Measurements from ENCODE around the gene MIS18BP1.
"Not testable (repeated sequence)": the region's sequence is repeated elsewhere in the genome, so short reads cannot be mapped to it uniquely, and the experiment has no call there.

MIS18BP1 gene

GRCh38 chr14:45242706-45243105, 10.3 kb downstream of the MIS18BP1 start:
- H3K9ac ChIP-seq (ENCODE audit: low read depth, low read length), result no peak overlapping the region
- no peak overlapping the region for H3K4me3 ChIP-seq (ENCODE audit: low read length)
- H3K4me1 ChIP-seq (ENCODE audit: insufficient read depth, low read length), result no peaks in the 10 kb centered on the region
- WGBS, result 96% methylated on average over 3 of the region's 3 CpGs
- no peaks in the 10 kb centered on the region for H3K27me3 ChIP-seq (ENCODE audit: insufficient read depth, low read length)
- no peaks in the 10 kb centered on the region for H3K9me3 ChIP-seq (ENCODE audit: insufficient read depth, low read depth, low read length)
- peaks cover 24% of the 10 kb centered on the region for H3K36me3 ChIP-seq (ENCODE audit: insufficient read depth, low read length)
- H3K27ac ChIP-seq (ENCODE audit: low read depth, low read length), result no peak overlapping the region

GRCh38 chr14:45238988-45239387, 14.0 kb downstream of the MIS18BP1 start:
- Histone ChIP-seq H3K36me3 (ENCODE audit: insufficient read depth, low read length) (peaks cover 55% of the 10 kb centered on the region), H3K9ac (ENCODE audit: low read depth, low read length) (no peak overlapping the region), H3K4me3 (ENCODE audit: low read length) (no peak overlapping the region), H3K27me3 (ENCODE audit: insufficient read depth, low read length) (no peaks in the 10 kb centered on the region), H3K4me1 (ENCODE audit: insufficient read depth, low read length) (no peaks in the 10 kb centered on the region), H3K27ac (ENCODE audit: low read depth, low read length) (no peak overlapping the region), H3K9me3 (ENCODE audit: insufficient read depth, low read depth, low read length) (no peaks in the 10 kb centered on the region)
- WGBS, result 89% methylated on average over 1 of the region's 2 CpGs

- H3K36me3 ChIP-seq (ENCODE audit: insufficient read depth, low read length), result peaks cover 98% of the 10 kb centered on the region
Observed at GRCh38 chr14:45227566-45227965, 25.4 kb downstream of the MIS18BP1 start.

GRCh38 chr14:45222485-45223262, 30.3 kb downstream of the MIS18BP1 start:
- WGBS, result 94% methylated on average over 3 of the region's 3 CpGs
- no peaks in the 10 kb centered on the region for H3K9me3 ChIP-seq (ENCODE audit: insufficient read depth, low read depth, low read length)
- peaks cover 88% of the 10 kb centered on the region for H3K36me3 ChIP-seq (ENCODE audit: insufficient read depth, low read length)
- H3K27me3 ChIP-seq (ENCODE audit: insufficient read depth, low read length), result no peaks in the 10 kb centered on the region
- no peak overlapping the region for H3K9ac ChIP-seq (ENCODE audit: low read depth, low read length)
- H3K4me1 ChIP-seq (ENCODE audit: insufficient read depth, low read length), result no peaks in the 10 kb centered on the region
- H3K4me3 ChIP-seq (ENCODE audit: low read length), result no peak overlapping the region
- H3K27ac ChIP-seq (ENCODE audit: low read depth, low read length), result no peak overlapping the region

More at GRCh38 chr14:45227566-45227965, 25.4 kb downstream of the MIS18BP1 start:
- Histone ChIP-seq H3K27ac (ENCODE audit: low read depth, low read length) (no peak overlapping the region), H3K4me1 (ENCODE audit: insufficient read depth, low read length) (peaks cover 12% of the 10 kb centered on the region), H3K4me3 (ENCODE audit: low read length) (no peak overlapping the region), H3K9ac (ENCODE audit: low read depth, low read length) (no peak overlapping the region), H3K9me3 (ENCODE audit: insufficient read depth, low read depth, low read length) (no peaks in the 10 kb centered on the region), H3K27me3 (ENCODE audit: insufficient read depth, low read length) (no peaks in the 10 kb centered on the region)
- WGBS, result 96% methylated on average over 4 of the region's 4 CpGs

- not testable (repeated sequence) for H3K9ac ChIP-seq (ENCODE audit: low read depth, low read length); H3K4me1 ChIP-seq (ENCODE audit: insufficient read depth, low read length); H3K27ac ChIP-seq (ENCODE audit: low read depth, low read length); H3K4me3 ChIP-seq (ENCODE audit: low read length); H3K27me3 ChIP-seq (ENCODE audit: insufficient read depth, low read length); H3K9me3 ChIP-seq (ENCODE audit: insufficient read depth, low read depth, low read length)
- WGBS, result 89% methylated on average over 6 of the region's 6 CpGs
- H3K36me3 ChIP-seq (ENCODE audit: insufficient read depth, low read length), result peaks cover 77% of the 10 kb centered on the region
Observed at GRCh38 chr14:45214341-45214740, 38.7 kb downstream of the MIS18BP1 start.

- not testable (repeated sequence) for H3K9ac ChIP-seq (ENCODE audit: low read depth, low read length); H3K27ac ChIP-seq (ENCODE audit: low read depth, low read length); H3K4me1 ChIP-seq (ENCODE audit: insufficient read depth, low read length); H3K9me3 ChIP-seq (ENCODE audit: insufficient read depth, low read depth, low read length); H3K27me3 ChIP-seq (ENCODE audit: insufficient read depth, low read length); H3K4me3 ChIP-seq (ENCODE audit: low read length)
- peaks cover 80% of the 10 kb centered on the region for H3K36me3 ChIP-seq (ENCODE audit: insufficient read depth, low read length)
- 100% methylated on average over 1 of the region's 1 CpG for WGBS
Observed at GRCh38 chr14:45213716-45214115, 39.3 kb downstream of the MIS18BP1 start.

- WGBS, result 100% methylated on average over 1 of the region's 3 CpGs
- Histone ChIP-seq H3K27ac (ENCODE audit: low read depth, low read length) (no peak overlapping the region), H3K36me3 (ENCODE audit: insufficient read depth, low read length) (peaks cover 78% of the 10 kb centered on the region), H3K27me3 (ENCODE audit: insufficient read depth, low read length) (no peaks in the 10 kb centered on the region), H3K4me1 (ENCODE audit: insufficient read depth, low read length) (peaks cover 7% of the 10 kb centered on the region), H3K4me3 (ENCODE audit: low read length) (no peak overlapping the region), H3K9ac (ENCODE audit: low read depth, low read length) (no peak overlapping the region), H3K9me3 (ENCODE audit: insufficient read depth, low read depth, low read length) (no peaks in the 10 kb centered on the region)
Observed at GRCh38 chr14:45212231-45212630, 40.8 kb downstream of the MIS18BP1 start.

GRCh38 chr14:45211295-45211694, 41.7 kb downstream of the MIS18BP1 start:
- Histone ChIP-seq H3K9ac (ENCODE audit: low read depth, low read length) (no peak overlapping the region), H3K4me3 (ENCODE audit: low read length) (no peak overlapping the region), H3K4me1 (ENCODE audit: insufficient read depth, low read length) (peaks cover 7% of the 10 kb centered on the region), H3K36me3 (ENCODE audit: insufficient read depth, low read length) (peaks cover 78% of the 10 kb centered on the region), H3K27ac (ENCODE audit: low read depth, low read length) (peak overlapping the region; percentile 25; the same call in 1 of the 2 replicates), H3K9me3 (ENCODE audit: insufficient read depth, low read depth, low read length) (no peaks in the 10 kb centered on the region), H3K27me3 (ENCODE audit: insufficient read depth, low read length) (no peaks in the 10 kb centered on the region)
- WGBS, result 66% methylated on average over 1 of the region's 1 CpG

GRCh38 chr14:45210159-45210558, 42.8 kb downstream of the MIS18BP1 start:
- peaks cover 81% of the 10 kb centered on the region for H3K36me3 ChIP-seq (ENCODE audit: insufficient read depth, low read length)
- 94% methylated on average over 1 of the region's 1 CpG for WGBS
- H3K9ac ChIP-seq (ENCODE audit: low read depth, low read length), result no peak overlapping the region
- no peak overlapping the region for H3K4me3 ChIP-seq (ENCODE audit: low read length)
- no peaks in the 10 kb centered on the region for H3K9me3 ChIP-seq (ENCODE audit: insufficient read depth, low read depth, low read length)
- no peak overlapping the region for H3K27ac ChIP-seq (ENCODE audit: low read depth, low read length)
- H3K27me3 ChIP-seq (ENCODE audit: insufficient read depth, low read length), result no peaks in the 10 kb centered on the region
- peaks cover 7% of the 10 kb centered on the region for H3K4me1 ChIP-seq (ENCODE audit: insufficient read depth, low read length)

GRCh38 chr14:45204241-45204640, 48.8 kb downstream of the MIS18BP1 start:
- H3K36me3 ChIP-seq (ENCODE audit: insufficient read depth, low read length), result peaks cover 90% of the 10 kb centered on the region
- no peak overlapping the region for H3K27ac ChIP-seq (ENCODE audit: low read depth, low read length)

GRCh38 chr14:45201905-45202304, 51.1 kb downstream of the MIS18BP1 start:
- H3K27me3 ChIP-seq (ENCODE audit: insufficient read depth, low read length), result no peaks in the 10 kb centered on the region
- peaks cover 73% of the 10 kb centered on the region for H3K36me3 ChIP-seq (ENCODE audit: insufficient read depth, low read length)
- H3K4me1 ChIP-seq (ENCODE audit: insufficient read depth, low read length), result no peaks in the 10 kb centered on the region
- H3K27ac ChIP-seq (ENCODE audit: low read depth, low read length), result no peak overlapping the region
- no peak overlapping the region for H3K9ac ChIP-seq (ENCODE audit: low read depth, low read length)
- WGBS, result 67% methylated on average over 1 of the region's 1 CpG
- H3K9me3 ChIP-seq (ENCODE audit: insufficient read depth, low read depth, low read length), result no peaks in the 10 kb centered on the region
- no peak overlapping the region for H3K4me3 ChIP-seq (ENCODE audit: low read length)

More at GRCh38 chr14:45204241-45204640, 48.8 kb downstream of the MIS18BP1 start:
- Histone ChIP-seq H3K4me1 (ENCODE audit: insufficient read depth, low read length) (no peaks in the 10 kb centered on the region), H3K9me3 (ENCODE audit: insufficient read depth, low read depth, low read length) (no peaks in the 10 kb centered on the region), H3K4me3 (ENCODE audit: low read length) (no peak overlapping the region), H3K9ac (ENCODE audit: low read depth, low read length) (no peak overlapping the region), H3K27me3 (ENCODE audit: insufficient read depth, low read length) (no peaks in the 10 kb centered on the region)
